GM18951 (cell line): Measurements from ENCODE around the gene KCNG4.

Source experiments
- POLR2A ChIP-seq: IDR thresholded peaks from 4 replicates; pipeline ENCODE4 v1.6.1; 2011; ENCODE audit warnings: mild to moderate bottlenecking; ENCODE audit not compliant: insufficient read length, insufficient read depth; ENCODE audit errors: extremely low read depth
- in situ Hi-C: fragments of 300-500 bp; cut with MboI; formaldehyde crosslinking; loops from one replicate; pipeline ENCODE4 v1.12.0; 2022; ENCODE audit warnings: low sequenced_read_pairs, mixed read lengths, inconsistent platforms; ENCODE audit not compliant: unreplicated experiment

The KCNG4 gene

GRCh38 chr16:84178146-84178765, 61.6 kb downstream of the KCNG4 start:
- in situ Hi-C loops, result loop anchor here (25.0 kb wide), 1 partner anchor 216 kb away; the partner anchor contains the start of genes NECAB2 and OSGIN1
- no peak for TF ChIP-seq POLR2A

- in situ Hi-C loops, result loop anchor here (25.0 kb wide), 1 partner anchor 215 kb away; the partner anchor contains the start of genes NECAB2 and OSGIN1
Measured at GRCh38 chr16:84177741-84178073, 62.1 kb downstream of the KCNG4 start.

GRCh38 chr16:84176192-84177053, 63.4 kb downstream of the KCNG4 start:
- in situ Hi-C loops, result loop anchor here (25.0 kb wide), 1 partner anchor 214 kb away; the partner anchor contains the start of genes NECAB2 and OSGIN1
- TF ChIP-seq POLR2A, result no peak

More at GRCh38 chr16:84177741-84178073, 62.1 kb downstream of the KCNG4 start:
- TF ChIP-seq POLR2A, result no peak

GRCh38 chr16:84175350-84176081, 64.3 kb downstream of the KCNG4 start:
- TF ChIP-seq POLR2A, result no peak
- in situ Hi-C loops, result loop anchor here (25.0 kb wide), 1 partner anchor 213 kb away; the partner anchor contains the start of genes NECAB2 and OSGIN1

GRCh38 chr16:84174396-84174795, 65.4 kb downstream of the KCNG4 start:
- no peak for TF ChIP-seq POLR2A
- in situ Hi-C loops, result no loop called here

- in situ Hi-C loops, result no loop called here
- TF ChIP-seq POLR2A, result no peak
Measured at GRCh38 chr16:84169765-84170310, 70.0 kb downstream of the KCNG4 start.
